GM12892 (cell line): ENCODE measurements around the gene GIN1.

ENCODE experiments used
- POLR2A ChIP-seq: IDR thresholded peaks from 2 replicates; pipeline ENCODE4 v1.6.1; 2011; ENCODE audit warnings: low read depth, low read length, control low read depth
- POLR2AphosphoS5 ChIP-seq: IDR thresholded peaks from 2 replicates; pipeline ENCODE4 v1.6.1; 2011; ENCODE audit warnings: low read depth, low read length, control low read depth
- TAF1 ChIP-seq: IDR thresholded peaks from 2 replicates; pipeline ENCODE4 v1.6.1; 2011; ENCODE audit warnings: low read depth, mild to moderate bottlenecking, control low read depth, low read length, borderline replicate concordance

- no peak for TF ChIP-seq POLR2A
- no peak for TF ChIP-seq POLR2AphosphoS5
- TF ChIP-seq TAF1, result no peak
Measured at GRCh38 chr5:103041071-103041676, 78.8 kb downstream of the GIN1 start.
